Adrenal gland (tissue), 12 donors: Measurements from ENCODE around the gene UBA6. TPM values are rescaled to one million over a fixed set of nuclear protein-coding genes. Genes with fewer than 3 reads are reported as not detected.

Experiments
- DNase-seq, 7 donors: peaks; one replicate each; pipeline ENCODE4 v3.0.0-alpha.2; 2019 to 2020
- H3K27ac ChIP-seq, 5 donors: fragments of 200-600 bp; sonication (generic) in 4 of 5; 1 replicate in 3 of 5; 2 replicates in 2 of 5; pipeline versions ENCODE4 v1.5.1 to v1.8.0; 2016 to 2020; ENCODE audit warnings: mild to moderate bottlenecking in 1 of 5
- H3K27me3 ChIP-seq: fragments of 200-600 bp; 2 replicates; pipeline ENCODE4 v1.8.0; 2021
- H3K36me3 ChIP-seq, 2 donors: fragments of 200-600 bp; replicated peaks in 1 of 2; 1 replicate in 1 of 2; 2 replicates in 1 of 2; pipeline versions ENCODE4 v1.5.1 to v1.8.0; 2018 to 2022
- H3K4me1 ChIP-seq, 2 donors: fragments of 200-600 bp; replicated peaks in 1 of 2; 1 replicate in 1 of 2; 2 replicates in 1 of 2; pipeline versions ENCODE4 v1.5.1 to v1.8.0; 2018 to 2021
- H3K4me3 ChIP-seq, 4 donors: fragments of 200-600 bp; sonication (generic) in 3 of 4; one replicate each; pipeline ENCODE4 v1.5.1; 2016 to 2018
- H3K9me3 ChIP-seq, 3 donors: fragments of 200-600 bp; sonication (generic) in 1 of 3; replicated peaks in 1 of 3; 1 replicate in 2 of 3; 2 replicates in 1 of 3; pipeline versions ENCODE4 v1.5.1 to v1.8.0; 2016 to 2021
- CTCF ChIP-seq, 6 experiments: fragments of 450-650 bp in 4 of 6; fragments of 200-600 bp in 2 of 6; sonication (generic) in 1 of 6; IDR thresholded peaks; 1 replicate in 5 of 6; 2 replicates in 1 of 6; pipeline versions ENCODE4 v1.5.1 to v1.8.0; 2016 to 2021; ENCODE audit warnings: antibody characterized with exemption in 6 of 6, mild to moderate bottlenecking in 2 of 6, moderate library complexity in 1 of 6
- POLR2A ChIP-seq, 2 donors: fragments of 450-650 bp; IDR thresholded peaks; one replicate each; pipeline ENCODE4 v1.6.1; 2017; ENCODE audit warnings: antibody characterized with exemption in 2 of 2, mild to moderate bottlenecking in 2 of 2, moderate library complexity in 1 of 2
- WGBS, 4 donors: extraction: QIAGEN DNeasy Blood & Tissue Kit in 2 of 4; methylation state at CpG; one replicate each; pipeline versions ENCODE4 v1.1.5 to v1.1.7; 2013 to 2017; 5-methylcytosine and 5-hydroxymethylcytosine counted together
- intact Hi-C, 2 donors: fragments of 100-400 bp; cut with DNase I; formaldehyde crosslinking; loops; one replicate each; pipeline versions ENCODE4 v1.14.1 to v1.15.0; 2022 to 2023
- polyA plus RNA-seq, 3 donors: library from polyadenylated mRNA; stranded (reverse); fragments of 200-250 nt in 2 of 3; fragments of 350-450 nt in 1 of 3; fragmentation: Illumina TruSeq in 1 of 3; extraction: RNeasy Lipid Tissue Mini Kit (QIAGEN cat#74804) in 1 of 3; gene quantifications; one replicate each; pipeline ENCODE4 v1.2.3, GENCODE V29; 2013 to 2014
- total RNA-seq, 9 donors: library from RNA; depleted of rRNA in 4 of 9; stranded (reverse); fragments of >200 nt in 4 of 9; fragments of 120-200 nt in 1 of 9; fragmentation: NEBNext Ultra II Directional in 1 of 9; extraction: Animal tissue kit (Norgen Biotek cat#: 25700) in 1 of 9; gene quantifications; one replicate each; pipeline versions ENCODE4 v1.1.0 to v1.2.4, GENCODE V29; 2013 to 2023
- donor health status: healthy with polysubstance abuse.
- donor health status: Bipolar disorder and iron deficiency.
- donor health status: DM: yes; HTN: yes; CAD: no.
- donor health status: DM: no; HTN: no; CAD: no.
- donor health status: DM: no; HTN: no; CAD: no.
- donor health status: DM: yes; HTN: yes; CAD: no.

Gene UBA6
- total and polyA plus RNA-seq, 12 donors, result 7.5 to 77.0 (median 42.1) TPM

- no peaks in the 10 kb centered on the region for H3K4me1 ChIP-seq
These were observed 119.0 kb downstream of the UBA6 start for GRCh38 chr4:67581913-67582312.

DNA sequence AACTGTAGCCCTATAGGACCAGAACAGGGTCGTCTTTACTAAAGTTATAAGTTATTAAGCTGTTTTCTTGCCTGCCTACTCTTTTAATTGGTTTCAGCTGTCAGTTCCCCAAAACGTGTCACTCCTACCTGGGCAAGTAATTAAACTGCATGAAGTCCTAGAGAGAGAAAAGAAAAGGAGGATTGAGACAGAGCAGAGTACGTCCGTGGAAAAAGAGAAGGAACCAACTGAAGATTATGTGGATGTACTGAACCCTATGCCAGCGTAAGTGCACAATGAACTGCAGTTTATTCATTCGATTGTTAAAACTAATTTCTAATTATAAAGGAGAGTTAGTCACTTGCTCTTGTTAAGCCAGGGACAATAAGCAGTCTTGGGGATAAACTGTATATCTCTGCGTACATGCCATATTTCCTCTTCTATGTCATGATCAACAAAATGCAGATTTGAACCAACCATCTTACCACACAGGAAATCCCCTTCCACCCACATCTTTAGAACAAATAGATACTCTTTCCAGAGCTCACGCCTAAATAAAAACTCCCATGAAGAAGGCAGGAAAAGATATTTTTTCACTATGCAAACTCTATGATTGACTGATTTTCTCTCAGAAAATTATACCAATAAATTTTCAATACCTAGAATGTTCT lies 119.6 kb downstream of the UBA6 start:
- TF ChIP-seq POLR2A (IDR thresholded peaks at IDR 0.05) (no peak), CTCF (IDR thresholded peaks at IDR 0.05) (no peak)
- Histone ChIP-seq H3K27ac (no peak overlapping the region), H3K9me3 (no peaks in the 10 kb centered on the region), H3K36me3 (no peaks in the 10 kb centered on the region), H3K27me3 (no peaks in the 10 kb centered on the region), H3K4me1 (no peaks in the 10 kb centered on the region), H3K4me3 (no peak overlapping the region)
- DNase-seq, result no peak
- intact Hi-C loops, result no loop called here
- 58 to 72% (median 66%) methylated on average over 8 of the region's 8 CpGs for WGBS, 4 donors

More at GRCh38 chr4:67581913-67582312, 119.0 kb downstream of the UBA6 start:
- WGBS, 4 donors, result 44 to 50% (median 48%) methylated on average over 2 of the region's 2 CpGs
- no peak for DNase-seq
- no peaks in the 10 kb centered on the region for H3K9me3 ChIP-seq
- no peaks in the 10 kb centered on the region for H3K27me3 ChIP-seq
- intact Hi-C loops, result no loop called here
- no peaks in the 10 kb centered on the region for H3K36me3 ChIP-seq
- H3K4me3 ChIP-seq, result no peak overlapping the region
- no peak for TF ChIP-seq CTCF (IDR thresholded peaks at IDR 0.05)
- no peak for TF ChIP-seq POLR2A (IDR thresholded peaks at IDR 0.05)
- H3K27ac ChIP-seq, result no peak overlapping the region

GRCh38 chr4:67580577-67580976 lies 120.4 kb downstream of the UBA6 start:
- intact Hi-C loops, result no loop called here
- DNase-seq, result no peak
- no peak overlapping the region for H3K4me3 ChIP-seq
- no peaks in the 10 kb centered on the region for H3K36me3 ChIP-seq
- no peak overlapping the region for H3K27ac ChIP-seq
- no peaks in the 10 kb centered on the region for H3K27me3 ChIP-seq
- no peaks in the 10 kb centered on the region for H3K9me3 ChIP-seq
- 67 to 93% (median 88%) methylated on average over 3 of the region's 3 CpGs for WGBS, 4 donors
- no peaks in the 10 kb centered on the region for H3K4me1 ChIP-seq
- TF ChIP-seq CTCF (IDR thresholded peaks at IDR 0.05) (no peak), POLR2A (IDR thresholded peaks at IDR 0.05) (no peak)

DNA sequence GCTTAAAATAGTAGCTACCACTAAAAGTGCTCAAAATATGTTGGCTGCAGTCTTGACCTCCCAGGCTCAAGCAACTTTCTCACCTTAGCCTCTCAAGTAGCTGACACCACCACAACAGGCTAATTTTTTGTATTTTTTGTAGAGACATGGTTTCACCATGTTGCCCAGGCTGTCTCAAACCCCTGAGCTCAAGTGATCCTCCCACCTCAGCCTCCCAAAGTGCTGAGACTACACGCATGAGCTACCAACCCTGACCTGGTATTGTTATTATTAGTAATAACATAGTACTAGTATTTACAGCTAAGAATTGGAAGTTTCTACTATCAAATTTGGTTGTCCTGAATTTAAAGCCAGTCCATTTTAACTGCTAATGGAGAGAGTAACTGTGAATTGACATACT lies 124.4 kb downstream of the UBA6 start:
- Histone ChIP-seq H3K4me1 (no peaks in the 10 kb centered on the region), H3K27me3 (no peaks in the 10 kb centered on the region), H3K36me3 (no peaks in the 10 kb centered on the region), H3K27ac (no peak overlapping the region), H3K4me3 (no peak overlapping the region), H3K9me3 (peaks cover 0 to 4% (median 0%) of the 10 kb centered on the region in 3 donors)
- WGBS, 4 donors, result 88 to 100% (median 91%) methylated on average over 1 of the region's 1 CpG
- intact Hi-C loops, result no loop called here
- TF ChIP-seq CTCF (IDR thresholded peaks at IDR 0.05), result no peak
- no peak for TF ChIP-seq POLR2A (IDR thresholded peaks at IDR 0.05)
- DNase-seq, result no peak
